GM12873 (cell line): Measurements from ENCODE around the gene NOP53.
"Not testable (repeated sequence)": the region's sequence is repeated elsewhere in the genome, so short reads cannot be mapped to it uniquely, and the experiment has no call there.

ENCODE experiments used
- TF ChIP-seq, protein P1 (sequence below): IDR thresholded peaks from 2 replicates; pipeline ENCODE4 v1.5.1; 2012; ENCODE audit warnings: low read depth, mild to moderate bottlenecking, moderate library complexity, low read length, control low read depth; ENCODE audit not compliant: insufficient read depth; ENCODE audit errors: missing control alignments

Gene NOP53

DNA sequence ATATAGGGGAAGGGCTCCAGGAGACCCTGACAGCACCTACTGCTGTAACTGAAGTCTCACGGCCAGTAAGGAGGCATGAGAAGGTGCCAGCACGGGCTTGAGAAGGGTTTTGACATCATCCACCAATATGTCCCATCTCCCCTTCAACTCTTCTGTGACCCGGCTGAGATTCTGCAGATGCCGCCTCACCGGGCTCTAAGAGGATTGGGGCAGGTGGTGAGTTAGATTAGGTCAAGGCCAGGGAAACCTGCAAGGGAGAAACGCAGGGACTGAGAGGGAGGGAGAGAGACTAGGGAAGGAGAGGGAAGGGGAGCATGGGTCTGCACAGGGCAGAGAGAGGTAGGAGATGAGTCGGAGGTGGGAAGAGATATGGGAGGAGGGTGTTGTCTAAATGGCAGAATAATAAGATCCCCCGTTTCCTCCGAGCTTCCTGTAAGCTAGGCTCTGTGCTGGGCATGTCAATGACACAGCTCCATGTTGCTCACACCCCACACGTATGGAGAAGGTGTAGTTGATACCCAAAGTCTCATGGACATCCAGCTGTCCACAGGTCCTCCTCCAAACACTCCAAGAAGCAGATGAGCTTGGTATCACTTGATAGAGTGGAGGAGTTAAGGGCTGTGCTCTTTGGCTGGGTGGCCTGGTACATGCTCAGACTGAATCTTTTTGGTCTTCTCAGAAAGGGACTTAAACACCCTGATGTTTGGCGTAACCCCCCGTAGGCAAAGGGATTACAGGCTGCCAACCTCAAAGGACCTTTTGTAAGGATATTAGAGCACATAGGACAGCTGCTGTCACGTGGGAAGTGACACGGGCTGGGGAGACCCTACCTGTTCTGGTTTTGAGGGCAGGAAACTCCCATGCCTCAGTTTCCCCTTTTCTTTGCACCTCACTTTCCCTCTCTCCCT is 52.9 kb downstream of the NOP53 start:
- TF ChIP-seq, protein P1, sequence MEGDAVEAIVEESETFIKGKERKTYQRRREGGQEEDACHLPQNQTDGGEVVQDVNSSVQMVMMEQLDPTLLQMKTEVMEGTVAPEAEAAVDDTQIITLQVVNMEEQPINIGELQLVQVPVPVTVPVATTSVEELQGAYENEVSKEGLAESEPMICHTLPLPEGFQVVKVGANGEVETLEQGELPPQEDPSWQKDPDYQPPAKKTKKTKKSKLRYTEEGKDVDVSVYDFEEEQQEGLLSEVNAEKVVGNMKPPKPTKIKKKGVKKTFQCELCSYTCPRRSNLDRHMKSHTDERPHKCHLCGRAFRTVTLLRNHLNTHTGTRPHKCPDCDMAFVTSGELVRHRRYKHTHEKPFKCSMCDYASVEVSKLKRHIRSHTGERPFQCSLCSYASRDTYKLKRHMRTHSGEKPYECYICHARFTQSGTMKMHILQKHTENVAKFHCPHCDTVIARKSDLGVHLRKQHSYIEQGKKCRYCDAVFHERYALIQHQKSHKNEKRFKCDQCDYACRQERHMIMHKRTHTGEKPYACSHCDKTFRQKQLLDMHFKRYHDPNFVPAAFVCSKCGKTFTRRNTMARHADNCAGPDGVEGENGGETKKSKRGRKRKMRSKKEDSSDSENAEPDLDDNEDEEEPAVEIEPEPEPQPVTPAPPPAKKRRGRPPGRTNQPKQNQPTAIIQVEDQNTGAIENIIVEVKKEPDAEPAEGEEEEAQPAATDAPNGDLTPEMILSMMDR = no peak

- TF ChIP-seq, protein P1 = no peak
Measured at GRCh38 chr19:47798904-47799266, 53.5 kb downstream of the NOP53 start.

- TF ChIP-seq, protein P1 = no peak
Measured at GRCh38 chr19:47801270-47801669, 55.9 kb downstream of the NOP53 start.

DNA sequence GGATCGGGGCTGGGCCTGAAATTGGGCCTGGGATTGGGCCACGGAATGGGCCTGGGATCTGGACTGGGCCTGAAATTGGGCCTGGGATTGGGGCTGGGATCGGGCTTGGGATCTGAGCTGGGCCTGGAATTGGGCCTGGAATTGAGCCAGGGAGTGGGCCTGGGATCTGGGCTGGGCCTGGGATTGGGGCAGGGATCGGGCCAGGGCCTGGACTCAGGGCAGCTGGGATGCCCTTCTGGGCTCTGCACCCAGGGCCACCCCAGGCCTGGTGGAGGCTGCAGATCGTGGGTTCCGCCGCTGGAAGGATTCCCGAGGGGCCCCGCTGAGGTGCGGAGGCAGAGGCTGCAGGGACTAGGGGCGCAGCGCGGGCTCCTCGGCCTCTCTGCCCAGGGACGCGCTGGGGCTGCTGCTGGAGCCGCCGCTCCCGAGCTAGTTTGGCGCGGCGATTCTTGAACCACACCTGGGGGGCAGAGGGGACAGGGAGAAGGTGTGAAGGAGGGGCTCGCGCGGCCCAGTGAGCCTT is 57.2 kb downstream of the NOP53 start:
- TF ChIP-seq, protein P1 = no peak

GRCh38 chr19:47804451-47804850 is 59.1 kb downstream of the NOP53 start, which contains the start of gene TPRX1:
TPRX1 (minus strand) TSS chr19:47804551; CDS start chr19:47804539, 12 bp downstream.
- TF ChIP-seq, protein P1 = not testable (repeated sequence)

GRCh38 chr19:47805313-47805712 is 60.0 kb downstream of the NOP53 start:
- TF ChIP-seq, protein P1 = no peak

DNA sequence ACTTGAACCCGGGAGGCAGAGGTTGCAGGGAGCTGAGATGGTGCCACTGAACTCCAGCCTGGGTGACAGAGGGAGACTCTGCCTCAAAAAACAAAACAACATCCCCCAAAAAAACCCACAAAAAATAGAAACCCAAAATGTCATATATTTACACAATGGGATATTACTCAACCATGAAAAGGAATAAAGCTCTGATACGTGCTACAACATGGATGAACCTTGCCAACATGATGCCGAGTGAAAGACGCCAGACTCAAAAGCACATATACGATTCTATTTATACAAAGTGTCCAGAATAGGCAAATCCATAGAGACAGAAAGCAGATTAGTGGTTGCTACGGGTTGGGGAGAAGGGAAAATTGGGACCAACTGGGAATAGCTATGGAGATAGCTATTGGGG is 61.1 kb downstream of the NOP53 start:
- TF ChIP-seq, protein P1 = no peak
